HepG2 (cell line): ENCODE data around the gene FAM177B. TPM values are rescaled to one million over a fixed set of nuclear protein-coding genes. Genes with fewer than 3 reads are reported as not detected.

Source experiments
- ATAC-seq: fragments of 200-7000 bp; cut with Tn5 transposase; 3 replicates; pipeline ENCODE4 v1.9.1; 2020; ENCODE audit warnings: mild to moderate bottlenecking, moderate library complexity
- BruUV-seq: library from RNA; stranded (reverse); fragments of 400-500 nt; replicated peaks from 2 replicates; lab custom pipeline; 2021; lab: Mats Ljungman, UMichigan
- CTCF ChIA-PET: fragments of 300-600 bp; formaldehyde crosslinking; extraction: SDS; loops from one replicate; lab custom pipeline; 2021; ENCODE audit warnings: low total read pairs, inconsistent platforms, low intra/inter-chr PET ratio; lab: Yijun Ruan, JAX
- POLR2A ChIA-PET: fragments of 350-600 bp; sonication (Branson Sonifier 250); formaldehyde crosslinking; loops from one replicate; lab custom pipeline; 2020; ENCODE audit warnings: antibody characterized with exemption, inconsistent platforms; lab: Yijun Ruan, JAX
- DNase-seq: peaks from one replicate; pipeline ENCODE4 v3.0.0-alpha.2; 2015; ENCODE audit warnings: low spot score
- FAIRE-seq: peaks from 3 replicates; lab custom pipeline; 2011; peaks lifted over from hg19 to GRCh38; lab: Jason Lieb, UNC
- H2AFZ ChIP-seq: one replicate; pipeline ENCODE4 v1.6.1; 2011; ENCODE audit warnings: low read length, inconsistent platforms
- H3K27ac ChIP-seq: fragments of 300-600 bp; 3 replicates; pipeline ENCODE4 v1.8.0; 2011; ENCODE audit warnings: mixed run types, mild to moderate bottlenecking, mixed read lengths, low read length, inconsistent platforms; ENCODE audit not compliant: insufficient read depth; ENCODE audit errors: extremely low read length
- H3K27me3 ChIP-seq, 2 experiments: fragments of 200-600 bp in 1 of 2; 2 replicates in 1 of 2; 3 replicates in 1 of 2; pipeline versions ENCODE4 v1.6.0 to v1.8.0; 2011; ENCODE audit warnings: low read length in 2 of 2, mild to moderate bottlenecking in 2 of 2, moderate library complexity in 2 of 2, inconsistent platforms in 1 of 2; ENCODE audit not compliant: insufficient read depth in 2 of 2, control insufficient read depth in 1 of 2
- H3K36me3 ChIP-seq, 2 experiments: fragments of 200-600 bp in 1 of 2; replicated peaks in 1 of 2; 2 replicates in 1 of 2; 3 replicates in 1 of 2; pipeline versions ENCODE4 v1.5.1 to v1.8.0; 2011; ENCODE audit warnings: low read length in 2 of 2, inconsistent platforms in 1 of 2; ENCODE audit not compliant: insufficient read depth in 2 of 2, control insufficient read depth in 1 of 2
- H3K4me1 ChIP-seq: 2 replicates; pipeline ENCODE4 v1.5.1; 2012; ENCODE audit warnings: low read length, inconsistent platforms; ENCODE audit not compliant: insufficient read depth
- H3K4me2 ChIP-seq: 2 replicates; pipeline ENCODE4 v1.6.0; 2011; ENCODE audit warnings: low read depth, low read length, inconsistent platforms
- H3K4me3 ChIP-seq, 3 experiments: fragments of 200-600 bp in 1 of 3; sonication (generic), shearing (Covaris generic) in 1 of 3; replicated peaks in 1 of 3; 2 replicates each; pipeline ENCODE4 v1.5.1; 2011 to 2016; ENCODE audit warnings: low read length in 3 of 3, inconsistent platforms in 2 of 3, low read depth in 2 of 3, mild to moderate bottlenecking in 2 of 3, control low read depth in 1 of 3, mixed read lengths in 1 of 3; ENCODE audit not compliant: insufficient read depth in 1 of 3
- H3K79me2 ChIP-seq: one replicate; pipeline ENCODE4 v1.6.1; 2011; ENCODE audit warnings: low read length, inconsistent platforms; ENCODE audit not compliant: insufficient read depth
- H3K9ac ChIP-seq: 2 replicates; pipeline ENCODE4 v1.6.0; 2011; ENCODE audit warnings: mild to moderate bottlenecking, low read depth, low read length, inconsistent platforms; ENCODE audit not compliant: insufficient read depth
- H3K9me3 ChIP-seq: 2 replicates; pipeline ENCODE4 v1.5.1; 2012; ENCODE audit warnings: mild to moderate bottlenecking, low read length
- H4K20me1 ChIP-seq: 2 replicates; pipeline ENCODE4 v1.6.0; 2011; ENCODE audit warnings: inconsistent platforms, mild to moderate bottlenecking, low read length, moderate library complexity; ENCODE audit not compliant: insufficient read depth
- BORCS8-MEF2B ChIP-seq: sonication (generic); formaldehyde crosslinking; IDR thresholded peaks from 2 replicates; pipeline ENCODE4 v1.8.0; 2022; ENCODE audit warnings: mild to moderate bottlenecking, missing genetic modification reagents
- DMAP1 ChIP-seq: IDR thresholded peaks from 2 replicates; pipeline ENCODE4 v1.6.1; 2016
- FOXK1 ChIP-seq: sonication (generic); formaldehyde crosslinking; IDR thresholded peaks from 2 replicates; pipeline ENCODE4 v1.4.0; 2020; ENCODE audit warnings: low read depth, missing genetic modification reagents, borderline replicate concordance
- GTF3A ChIP-seq: sonication (generic); formaldehyde crosslinking; conservative IDR thresholded peaks from 2 replicates; pipeline ENCODE4 v1.4.0; 2020; ENCODE audit warnings: mild to moderate bottlenecking, missing genetic modification reagents
- NFIC ChIP-seq: IDR thresholded peaks from 2 replicates; pipeline ENCODE4 v1.6.1; 2012; ENCODE audit warnings: mild to moderate bottlenecking, low read length, inconsistent platforms
- PHB2 ChIP-seq: fragments of 450-650 bp; IDR thresholded peaks from 2 replicates; pipeline ENCODE4 v1.6.1; 2018; ENCODE audit not compliant: partially characterized antibody
- PLRG1 ChIP-seq: fragments of 450-650 bp; conservative IDR thresholded peaks from 2 replicates; pipeline ENCODE4 v1.6.1; 2016
- TRIM24 ChIP-seq: sonication (generic); formaldehyde crosslinking; IDR thresholded peaks from 2 replicates; pipeline ENCODE4 v1.8.0; 2022; ENCODE audit warnings: mild to moderate bottlenecking, missing genetic modification reagents
- WIZ ChIP-seq: sonication (generic); formaldehyde crosslinking; IDR thresholded peaks from 2 replicates; pipeline ENCODE4 v1.5.1; 2020; ENCODE audit warnings: mild to moderate bottlenecking, missing genetic modification reagents
- ZFP1 ChIP-seq: IDR thresholded peaks from 2 replicates; pipeline ENCODE4 v1.6.1; 2016
- ZNF337 ChIP-seq: sonication (generic); formaldehyde crosslinking; IDR thresholded peaks from 2 replicates; pipeline ENCODE4 v1.5.1; 2020; ENCODE audit warnings: missing genetic modification reagents, low read depth, mild to moderate bottlenecking, borderline replicate concordance
- ZNF556 ChIP-seq: sonication (generic); formaldehyde crosslinking; IDR thresholded peaks from 2 replicates; pipeline ENCODE4 v1.4.0; 2020; ENCODE audit warnings: mild to moderate bottlenecking, missing genetic modification reagents, borderline replicate concordance
- ZNF746 ChIP-seq: sonication (generic); formaldehyde crosslinking; IDR thresholded peaks from 2 replicates; pipeline ENCODE4 v1.8.0; 2022; ENCODE audit warnings: mild to moderate bottlenecking, missing genetic modification reagents
- ZXDC ChIP-seq: sonication (generic); formaldehyde crosslinking; IDR thresholded peaks from 2 replicates; pipeline ENCODE4 v1.5.0; 2020; ENCODE audit warnings: mild to moderate bottlenecking, missing genetic modification reagents
- WGBS: methylation state at CpG from one replicate; pipeline ENCODE4 v1.1.6; 2017; ENCODE audit warnings: low lambda C conversion rate; 5-methylcytosine and 5-hydroxymethylcytosine counted together
- in situ Hi-C: cut with HindIII; loops from 2 replicates; pipeline ENCODE4 v1.10.0; 2017; ENCODE audit warnings: low pct_unique_long_range_greater_than_20kb; ENCODE audit not compliant: extremely low pct_ligation_motif_present
- intact Hi-C: fragments of 100-400 bp; cut with micrococcal nuclease; formaldehyde crosslinking; loops from one replicate; pipeline ENCODE4 v1.10.0; 2022; ENCODE audit not compliant: unreplicated experiment
- polyA plus RNA-seq, 8 experiments: library from polyadenylated mRNA; depleted of rRNA in 3 of 8; stranded (reverse) in 7 of 8; unstranded in 1 of 8; fragments of >200 nt; fragmentation: Illumina TruSeq in 4 of 8; extraction: Trizol in 4 of 8; gene quantifications; 2 replicates each; pipeline versions ENCODE4 v1.2.1 to v1.2.3, GENCODE V29; 2011 to 2016; ENCODE audit warnings: low read depth in 4 of 8, missing spikeins in 1 of 8, mixed read lengths in 1 of 8; ENCODE audit not compliant: insufficient read depth in 1 of 8
- total RNA-seq, 5 experiments: library from RNA; depleted of rRNA; stranded (reverse); fragments of >200 nt; fragmentation: Illumina TruSeq; extraction: Trizol; gene quantifications; 2 replicates each; pipeline ENCODE4 v1.2.3, GENCODE V29; 2016; ENCODE audit warnings: low read depth in 1 of 5
- TF ChIP-seq, protein P1 (sequence below): sonication (generic); formaldehyde crosslinking; IDR thresholded peaks from 2 replicates; pipeline ENCODE4 v1.9.0; 2021; ENCODE audit warnings: missing genetic modification reagents, mild to moderate bottlenecking, borderline replicate concordance

FAM177B gene
- total and polyA plus RNA-seq, 2 of the 13 experiments (the other 11 are each of a cell fraction or from before 2014, with no cell fraction given), result 0.05 TPM; not detected in 1

- peak; percentile 26; the same call in 1 of the 2 replicates for TF ChIP-seq BORCS8-MEF2B
- TF ChIP-seq ZNF746 (CRISPR knock-in tag), result no peak
- peak; percentile 49; the same call in 1 of the 2 replicates for TF ChIP-seq DMAP1 (CRISPR knock-in tag)
- peak; percentile 64; the same call in 1 of the 2 replicates for TF ChIP-seq ZNF337 (CRISPR knock-in tag)
- TF ChIP-seq FOXK1 (CRISPR knock-in tag), result peak; percentile 32; the same call in 1 of the 2 replicates
- TF ChIP-seq GTF3A (CRISPR knock-in tag), result 0 out of 2 replicates have a peak, but pooled peaks have one; percentile 20
- TF ChIP-seq ZNF556, result peak; percentile 34; the same call in 1 of the 2 replicates
- TF ChIP-seq NFIC, result 0 out of 2 replicates have a peak, but pooled peaks have one; percentile 26
Observed at GRCh38 chr1:222712253-222713090, 24.5 kb upstream of the FAM177B start, which contains the start of the genes AIDA and BROX (continued).

DNA sequence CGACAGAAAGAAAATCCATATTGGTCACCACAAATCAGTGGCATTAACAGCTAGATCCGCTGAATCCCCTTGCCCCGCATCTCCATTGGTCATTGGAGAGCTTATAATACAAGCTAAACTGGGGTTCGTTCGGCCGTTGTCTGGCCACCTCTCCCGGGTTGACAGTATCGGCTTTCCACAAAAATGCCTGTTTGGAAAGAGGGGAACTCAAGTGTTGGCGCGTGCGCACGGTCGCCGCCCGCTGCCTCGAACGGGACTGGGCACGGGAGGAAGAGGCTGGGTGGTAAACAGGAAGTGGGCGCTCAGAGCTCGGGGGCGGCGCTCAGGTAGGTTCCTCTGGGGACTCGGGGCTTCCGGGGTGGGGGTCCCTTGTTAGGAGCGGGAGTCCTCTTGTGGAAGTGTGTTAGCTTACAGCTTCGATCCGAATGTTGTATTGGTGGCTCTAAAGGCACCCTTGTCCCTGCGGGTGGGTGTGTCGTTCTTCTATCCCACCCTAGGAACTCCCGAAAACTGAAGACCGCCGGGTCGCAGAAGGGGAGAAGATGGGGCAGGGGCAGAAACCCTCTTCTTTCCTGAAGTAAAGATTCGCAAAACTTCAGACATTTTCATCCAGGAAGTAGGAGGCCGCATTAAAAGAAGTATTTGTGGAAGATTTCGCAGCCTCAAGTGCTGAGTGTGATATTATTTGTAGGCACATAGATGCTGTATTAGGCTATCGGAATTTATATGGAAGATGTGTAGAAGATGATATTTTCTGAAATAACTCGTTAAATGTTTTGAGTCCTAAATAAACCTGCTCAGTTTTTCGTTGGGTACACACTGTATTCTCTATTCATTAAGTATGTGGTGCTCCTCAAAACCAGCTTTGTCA, 23.7 kb upstream of the FAM177B start:
- Histone ChIP-seq H3K27ac (peak overlapping the region; percentile 92), H3K27me3 (no peaks in the 10 kb centered on the region; a peak in 2 of 5 replicates), H3K36me3 (peaks cover 3 to 11% of the 10 kb centered on the region in 2 experiments; a peak in 4 of 5 replicates), H4K20me1 (no peaks in the 10 kb centered on the region), H3K4me2 (peak overlapping the region; percentile 78), H3K4me3 (peak overlapping the region; percentile 66 to 87 (median 75)), H3K79me2 (peaks cover 38% of the 10 kb centered on the region), H3K4me1 (peaks cover 27% of the 10 kb centered on the region), H3K9me3 (no peaks in the 10 kb centered on the region), H2AFZ (peak overlapping the region; percentile 98), H3K9ac (peak overlapping the region; percentile 96)
- no TSS peak for BruUV-seq
- intact Hi-C loops (loop anchor here (1.0 to 2.0 kb wide), 2 partner anchors 69 to 248 kb away; no protein-coding TSS in a partner anchor), in situ Hi-C loops (loop anchor here (10.0 kb wide), 1 partner anchor 249 kb away; no protein-coding TSS in a partner anchor)
- WGBS, result 2% methylated on average over 19 of the region's 39 CpGs
- DNase-seq (peak; percentile 95), FAIRE-seq (peak; percentile 67), ATAC-seq (peak; percentile 90)
- CTCF ChIA-PET, result no interaction called here
- POLR2A ChIA-PET, result interaction anchor here (0.8 to 1.8 kb wide), 9 partner anchors 10 to 377 kb away, joined by 3 to 20 read pairs (median 4); partner anchors contain the start of genes FAM177B and TAF1A
- TF ChIP-seq PHB2, result no peak
- TF ChIP-seq PLRG1, result no peak
- no peak for TF ChIP-seq ZXDC
- TF ChIP-seq, protein P1, sequence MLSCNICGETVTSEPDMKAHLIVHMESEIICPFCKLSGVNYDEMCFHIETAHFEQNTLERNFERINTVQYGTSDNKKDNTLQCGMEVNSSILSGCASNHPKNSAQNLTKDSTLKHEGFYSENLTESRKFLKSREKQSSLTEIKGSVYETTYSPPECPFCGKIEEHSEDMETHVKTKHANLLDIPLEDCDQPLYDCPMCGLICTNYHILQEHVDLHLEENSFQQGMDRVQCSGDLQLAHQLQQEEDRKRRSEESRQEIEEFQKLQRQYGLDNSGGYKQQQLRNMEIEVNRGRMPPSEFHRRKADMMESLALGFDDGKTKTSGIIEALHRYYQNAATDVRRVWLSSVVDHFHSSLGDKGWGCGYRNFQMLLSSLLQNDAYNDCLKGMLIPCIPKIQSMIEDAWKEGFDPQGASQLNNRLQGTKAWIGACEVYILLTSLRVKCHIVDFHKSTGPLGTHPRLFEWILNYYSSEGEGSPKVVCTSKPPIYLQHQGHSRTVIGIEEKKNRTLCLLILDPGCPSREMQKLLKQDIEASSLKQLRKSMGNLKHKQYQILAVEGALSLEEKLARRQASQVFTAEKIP (CRISPR knock-in tag), result no peak
- TF ChIP-seq TRIM24, result no peak
- no peak for TF ChIP-seq ZFP1 (CRISPR knock-in tag)
- TF ChIP-seq WIZ (CRISPR knock-in tag), result no peak
